NCI-H1436 (cell line): Measurements from ENCODE around the gene OSBPL8.
A peak's percentile ranks its signal among the peaks of the same experiment; 100 is the strongest.

Experiments used
- DNase-seq: peaks from one replicate; lab custom pipeline; 2025; lab: John Stamatoyannopoulos, UW

The OSBPL8 gene, protein sequence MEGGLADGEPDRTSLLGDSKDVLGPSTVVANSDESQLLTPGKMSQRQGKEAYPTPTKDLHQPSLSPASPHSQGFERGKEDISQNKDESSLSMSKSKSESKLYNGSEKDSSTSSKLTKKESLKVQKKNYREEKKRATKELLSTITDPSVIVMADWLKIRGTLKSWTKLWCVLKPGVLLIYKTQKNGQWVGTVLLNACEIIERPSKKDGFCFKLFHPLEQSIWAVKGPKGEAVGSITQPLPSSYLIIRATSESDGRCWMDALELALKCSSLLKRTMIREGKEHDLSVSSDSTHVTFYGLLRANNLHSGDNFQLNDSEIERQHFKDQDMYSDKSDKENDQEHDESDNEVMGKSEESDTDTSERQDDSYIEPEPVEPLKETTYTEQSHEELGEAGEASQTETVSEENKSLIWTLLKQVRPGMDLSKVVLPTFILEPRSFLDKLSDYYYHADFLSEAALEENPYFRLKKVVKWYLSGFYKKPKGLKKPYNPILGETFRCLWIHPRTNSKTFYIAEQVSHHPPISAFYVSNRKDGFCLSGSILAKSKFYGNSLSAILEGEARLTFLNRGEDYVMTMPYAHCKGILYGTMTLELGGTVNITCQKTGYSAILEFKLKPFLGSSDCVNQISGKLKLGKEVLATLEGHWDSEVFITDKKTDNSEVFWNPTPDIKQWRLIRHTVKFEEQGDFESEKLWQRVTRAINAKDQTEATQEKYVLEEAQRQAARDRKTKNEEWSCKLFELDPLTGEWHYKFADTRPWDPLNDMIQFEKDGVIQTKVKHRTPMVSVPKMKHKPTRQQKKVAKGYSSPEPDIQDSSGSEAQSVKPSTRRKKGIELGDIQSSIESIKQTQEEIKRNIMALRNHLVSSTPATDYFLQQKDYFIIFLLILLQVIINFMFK

DNA sequence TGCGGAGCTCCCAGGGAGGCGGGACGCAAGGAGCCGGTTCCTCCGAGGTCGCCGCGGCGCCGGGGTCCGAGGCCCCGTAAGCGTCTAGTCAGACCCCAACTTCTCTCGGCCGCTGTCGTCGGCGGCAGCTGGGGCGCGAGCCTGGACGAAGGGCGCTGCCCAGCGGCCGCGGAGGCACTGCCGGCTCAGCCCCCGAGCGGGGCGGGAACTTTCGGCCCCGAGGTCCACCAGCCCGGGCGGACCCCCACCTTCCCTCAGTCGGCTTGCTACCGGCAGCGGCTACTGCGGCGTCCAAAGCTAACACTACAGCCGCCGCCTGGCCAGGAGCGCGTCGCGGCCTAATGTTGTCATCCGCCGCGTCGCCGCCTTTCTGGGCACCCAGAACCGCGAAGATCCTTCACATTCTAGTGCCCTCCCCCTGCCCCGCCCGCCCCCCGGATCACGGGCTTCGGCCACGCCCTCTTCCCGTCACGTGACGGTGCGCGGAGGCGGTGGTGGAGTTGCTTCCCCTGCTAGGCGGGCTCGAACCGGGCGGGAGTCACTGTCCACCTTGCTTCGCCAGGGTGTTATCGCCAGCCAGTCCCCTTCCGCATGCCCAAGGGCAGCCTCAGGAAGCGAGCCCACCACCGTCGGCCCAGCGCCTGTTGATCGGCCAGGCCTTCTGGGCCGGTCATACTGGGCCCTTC lies at the start of gene OSBPL8:
Gene OSBPL8, minus strand, starts transcription at position 372 of the 686 bp plus-strand sequence. CDS start 72,220 bp downstream, outside the sequence.
- DNase-seq: peak; percentile 86

DNA sequence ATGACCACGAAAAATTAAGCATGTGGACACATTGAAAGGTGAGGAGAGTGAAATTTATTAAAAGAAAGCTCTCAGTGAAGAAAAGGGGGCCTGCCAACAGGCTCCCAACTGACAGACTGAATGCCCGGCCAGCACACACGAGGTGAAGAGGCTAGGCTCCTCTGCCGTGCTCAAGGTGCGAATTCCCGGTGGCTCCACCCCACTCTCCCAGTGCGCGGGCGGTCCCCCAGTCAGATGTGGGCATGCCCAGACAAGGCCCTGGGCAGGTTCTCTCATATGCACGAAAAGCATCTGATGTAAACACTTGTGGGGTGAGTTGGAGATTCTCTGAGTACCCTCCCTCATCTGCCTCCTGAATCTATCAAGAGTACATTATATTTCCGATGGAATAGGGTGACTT lies 48.5 kb upstream of the OSBPL8 start:
- no peak for DNase-seq

DNA sequence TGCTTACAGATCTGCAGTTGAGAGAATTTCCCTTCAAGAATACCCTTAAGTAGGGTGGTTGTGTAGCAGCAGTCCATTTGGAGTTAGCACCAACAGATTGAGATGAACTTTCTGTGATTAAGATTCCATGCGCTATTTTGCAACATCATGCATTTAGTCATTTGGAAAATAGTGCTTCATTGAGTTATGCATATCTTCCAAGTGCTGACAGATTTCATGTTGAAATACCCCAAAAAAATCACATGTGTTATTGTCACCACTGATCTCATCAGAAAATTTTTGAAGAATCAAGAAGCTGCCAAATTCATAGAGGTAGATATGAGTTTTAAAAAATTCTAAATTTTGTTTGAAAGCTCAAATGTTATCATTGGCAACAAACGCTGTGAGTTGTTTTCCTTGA lies 35.5 kb upstream of the OSBPL8 start:
- no peak for DNase-seq

DNA sequence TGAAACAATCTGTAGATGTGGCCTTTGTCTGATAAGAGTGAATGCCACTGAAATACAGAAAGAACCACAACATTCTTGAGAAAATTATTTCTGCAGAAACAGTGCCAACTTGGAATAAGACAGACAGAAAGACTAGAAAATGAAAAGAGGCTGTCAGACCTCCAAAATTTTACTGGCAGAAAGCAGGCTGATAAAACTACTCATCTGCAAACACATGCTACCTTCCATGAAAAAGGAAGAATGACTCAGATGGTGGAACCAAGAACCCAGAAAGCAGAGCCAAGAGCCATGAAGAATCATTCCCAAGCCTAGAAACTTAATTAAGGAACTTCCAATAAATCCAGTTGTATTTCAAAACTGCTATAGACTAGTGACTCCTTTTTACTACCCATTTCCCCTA lies 31.9 kb upstream of the OSBPL8 start:
- no peak for DNase-seq

DNA sequence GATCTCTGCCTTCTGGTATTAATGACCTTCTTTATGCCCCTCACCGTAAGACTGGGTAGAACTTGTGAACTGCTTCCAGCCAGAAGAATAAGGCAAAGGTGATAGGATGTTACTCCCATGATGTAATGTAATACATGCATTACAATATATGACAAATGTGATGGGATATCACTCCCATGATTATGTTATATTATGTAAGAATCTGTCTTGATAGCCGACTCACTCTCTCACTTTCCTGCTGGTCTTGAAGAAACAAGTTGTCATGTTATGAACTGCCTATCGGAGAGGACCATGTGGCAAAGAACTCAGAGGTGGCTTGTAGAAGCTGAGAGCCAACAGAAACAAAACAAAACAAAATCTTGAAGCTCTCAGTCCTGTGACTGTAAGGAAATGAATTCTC lies 30.6 kb upstream of the OSBPL8 start:
- no peak for DNase-seq

DNA sequence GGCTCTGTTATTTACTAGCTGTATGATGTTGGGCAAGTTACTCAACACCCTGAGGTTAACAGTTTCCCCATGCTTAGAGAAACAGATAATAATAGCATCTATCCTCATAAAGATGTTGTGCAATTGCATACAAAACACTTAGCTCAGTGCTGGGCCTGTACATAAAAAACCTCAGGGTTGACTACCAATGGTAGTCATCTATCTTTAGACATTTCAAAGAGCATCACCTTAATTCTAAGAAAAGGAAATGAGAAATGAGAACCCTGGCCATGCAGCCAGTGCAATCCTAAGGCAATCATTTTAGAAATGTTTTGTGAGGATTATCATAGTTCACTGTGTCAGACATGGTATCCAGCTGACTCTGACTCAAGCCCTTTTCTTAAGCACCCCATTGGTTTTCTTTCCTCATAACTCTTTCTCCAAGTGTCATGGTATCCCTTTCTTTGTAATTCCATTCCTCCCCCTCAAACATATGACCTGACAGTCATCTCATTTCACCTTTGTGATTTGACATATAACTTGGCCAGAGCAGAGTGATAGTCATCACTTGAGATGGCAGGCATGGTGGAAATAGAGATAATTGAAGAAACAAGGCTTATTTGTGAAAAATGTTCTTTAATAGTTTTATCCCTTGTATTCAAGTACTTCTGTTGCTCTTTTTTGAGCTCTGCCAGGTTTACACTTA lies 29.5 kb upstream of the OSBPL8 start:
- no peak for DNase-seq

DNA sequence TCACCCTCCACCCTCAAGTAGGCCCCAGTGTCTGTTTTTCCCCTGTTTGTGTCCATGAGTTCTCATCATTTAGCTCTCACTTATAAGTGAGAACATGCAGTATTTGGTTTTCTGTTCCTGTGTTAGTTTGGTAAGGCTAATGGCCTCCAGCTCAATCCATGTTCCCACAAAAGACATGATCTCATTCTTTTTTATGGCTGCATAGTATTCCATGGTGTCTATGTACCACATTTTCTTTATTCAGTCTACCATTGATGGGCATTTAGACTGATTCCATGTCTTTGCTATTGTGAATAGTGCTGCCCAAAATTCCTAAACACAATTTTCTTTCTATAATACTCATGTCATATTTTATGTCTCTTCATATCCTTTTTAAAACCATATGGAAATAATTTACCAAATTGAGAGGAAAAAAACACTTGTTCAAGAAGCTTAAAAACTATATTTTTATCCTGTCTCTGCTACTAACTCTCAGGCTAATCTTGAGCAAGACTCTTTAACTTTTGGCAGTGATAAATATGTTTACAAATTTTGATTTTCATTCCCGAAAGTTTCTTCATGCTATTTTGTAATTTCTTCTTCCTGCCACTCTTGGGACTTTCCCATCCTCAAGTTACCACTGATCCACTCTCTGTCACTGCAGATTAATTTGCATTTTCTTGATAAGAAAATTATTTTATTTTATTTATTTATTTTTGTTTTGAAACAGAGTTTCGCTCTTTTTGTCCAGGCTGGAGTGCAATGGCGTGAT lies 28.0 kb upstream of the OSBPL8 start:
- no peak for DNase-seq

DNA sequence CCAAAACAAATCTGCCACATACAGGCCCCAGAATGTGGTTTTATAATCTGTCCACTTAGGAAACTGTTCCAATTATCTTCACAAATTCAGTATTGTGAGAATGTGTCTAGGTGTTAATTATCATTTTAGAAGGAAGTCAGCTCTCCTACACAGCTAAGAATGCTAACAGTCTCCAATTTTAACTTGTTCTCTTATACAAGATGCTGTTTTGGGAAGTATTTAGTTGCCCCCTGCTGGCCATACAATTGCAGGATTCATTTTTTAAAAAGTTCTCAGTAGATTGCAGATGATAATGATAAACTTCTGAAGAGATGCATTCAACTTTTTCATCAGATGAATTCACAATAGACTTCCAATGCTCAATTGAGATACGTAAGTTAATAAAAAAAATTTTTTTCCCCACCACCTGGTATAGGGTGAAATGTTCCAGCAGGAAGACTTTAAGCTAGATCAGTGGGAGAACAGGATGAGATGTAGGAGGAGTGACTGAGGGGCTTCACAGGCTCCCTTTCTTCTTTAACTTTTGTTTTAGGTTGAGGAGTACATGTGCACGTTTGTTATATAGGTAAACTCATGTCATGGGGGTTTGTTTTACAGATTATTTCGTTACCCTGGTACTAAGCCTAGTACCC lies 27.3 kb upstream of the OSBPL8 start:
- peak; percentile 2 for DNase-seq

DNA sequence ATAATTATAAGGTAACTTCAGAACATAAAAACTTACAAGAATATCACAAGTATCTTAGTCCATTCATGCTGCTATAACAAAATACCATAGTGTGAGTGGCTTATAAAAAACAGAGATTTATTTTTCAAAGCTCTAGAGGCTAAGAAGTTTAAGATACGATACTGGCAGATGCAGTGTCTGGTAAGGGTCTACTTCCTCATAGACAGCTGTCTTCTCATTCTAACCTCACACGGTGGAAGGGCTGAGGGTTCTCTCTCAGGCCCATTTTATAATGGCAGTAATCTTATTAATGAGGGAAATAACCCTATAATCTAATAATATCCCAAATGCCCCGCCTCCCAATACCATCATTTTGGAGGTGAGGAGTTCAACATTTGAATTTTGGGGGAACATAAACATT lies 23.7 kb upstream of the OSBPL8 start:
- DNase-seq: no peak

DNA sequence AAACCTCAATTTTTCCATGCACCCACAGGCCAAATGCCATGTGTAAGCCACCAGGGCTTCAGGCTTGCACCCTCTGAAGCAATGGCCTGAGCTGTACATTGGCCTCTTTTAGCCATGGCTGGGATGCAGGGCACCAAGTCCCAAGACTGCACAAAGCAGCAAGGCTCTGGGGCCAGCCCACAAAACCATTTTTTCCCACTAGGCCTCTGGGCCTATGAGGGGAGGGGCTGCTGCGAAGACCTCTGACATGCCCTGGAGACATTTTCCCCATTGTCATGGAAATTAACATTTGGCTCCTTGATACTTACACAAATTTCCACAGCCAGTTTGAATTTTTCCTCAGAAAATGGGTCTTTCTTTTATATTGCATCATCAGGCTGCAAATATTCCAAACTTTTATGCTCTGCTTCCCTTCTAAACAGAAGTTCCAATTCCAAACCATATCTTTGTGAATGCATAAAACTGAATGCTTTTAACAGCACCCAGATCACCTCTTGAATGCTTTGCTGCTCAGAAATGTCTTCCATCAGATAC lies 14.3 kb upstream of the OSBPL8 start:
- no peak for DNase-seq

DNA sequence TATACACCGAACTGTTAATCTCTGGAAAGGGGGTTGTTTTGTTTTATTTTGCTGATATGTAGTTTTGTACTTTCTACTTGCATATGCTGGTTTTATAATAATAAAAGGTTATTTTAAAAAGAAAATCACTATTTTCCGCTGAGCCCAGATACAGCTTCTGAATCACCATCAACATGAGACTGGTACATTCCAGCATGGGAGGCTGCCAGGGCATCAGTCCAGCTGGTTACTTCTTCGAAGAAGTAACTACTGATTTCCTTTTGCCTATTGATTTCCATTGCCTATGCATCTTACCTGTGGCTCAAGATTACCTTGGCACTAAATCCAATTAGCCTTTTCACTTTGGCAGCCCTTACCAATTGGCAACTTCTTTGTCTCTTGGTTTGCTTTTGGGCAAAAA lies 11.7 kb upstream of the OSBPL8 start:
- DNase-seq: no peak

DNA sequence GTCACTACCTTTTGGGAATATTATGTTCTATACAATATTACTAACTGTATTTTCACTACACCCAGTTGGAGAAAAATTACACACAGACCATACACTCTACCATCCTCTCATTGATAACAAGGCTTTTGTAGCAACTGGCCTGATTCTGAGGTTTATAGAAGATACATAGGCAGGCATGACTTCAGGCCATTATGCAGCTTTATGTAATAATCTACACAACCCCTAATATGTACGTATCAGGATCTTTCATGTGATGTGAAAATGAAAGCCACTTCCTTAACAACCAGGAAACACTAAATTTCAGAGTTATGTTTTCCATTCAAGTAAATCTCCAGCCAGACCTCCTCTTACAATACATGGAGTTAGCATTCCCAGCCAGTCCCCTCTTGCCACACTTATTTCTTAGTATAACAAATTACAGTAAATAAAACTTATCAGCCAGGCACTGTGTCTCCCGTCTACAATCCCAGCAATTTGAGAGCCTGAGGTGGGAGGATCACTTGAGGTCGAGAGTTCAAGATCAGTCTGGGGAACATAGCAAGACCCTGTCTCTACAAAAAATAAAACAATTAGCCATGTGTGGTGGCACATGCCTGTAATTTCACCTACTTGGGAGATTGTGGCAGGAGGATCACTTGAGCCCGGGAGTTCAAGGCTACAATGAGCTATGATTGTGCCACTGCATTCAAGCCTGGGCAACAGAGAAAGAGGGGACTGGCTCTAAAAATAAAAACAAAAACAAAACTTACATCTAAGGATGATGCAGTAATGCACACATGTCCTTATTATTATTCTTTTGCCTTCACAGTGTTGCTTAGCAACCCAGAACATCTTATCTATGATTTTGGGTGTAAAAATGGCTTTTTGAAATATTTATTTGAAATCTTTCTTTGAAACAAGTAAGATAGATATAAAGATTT lies 10.4 kb upstream of the OSBPL8 start:
- no peak for DNase-seq

DNA sequence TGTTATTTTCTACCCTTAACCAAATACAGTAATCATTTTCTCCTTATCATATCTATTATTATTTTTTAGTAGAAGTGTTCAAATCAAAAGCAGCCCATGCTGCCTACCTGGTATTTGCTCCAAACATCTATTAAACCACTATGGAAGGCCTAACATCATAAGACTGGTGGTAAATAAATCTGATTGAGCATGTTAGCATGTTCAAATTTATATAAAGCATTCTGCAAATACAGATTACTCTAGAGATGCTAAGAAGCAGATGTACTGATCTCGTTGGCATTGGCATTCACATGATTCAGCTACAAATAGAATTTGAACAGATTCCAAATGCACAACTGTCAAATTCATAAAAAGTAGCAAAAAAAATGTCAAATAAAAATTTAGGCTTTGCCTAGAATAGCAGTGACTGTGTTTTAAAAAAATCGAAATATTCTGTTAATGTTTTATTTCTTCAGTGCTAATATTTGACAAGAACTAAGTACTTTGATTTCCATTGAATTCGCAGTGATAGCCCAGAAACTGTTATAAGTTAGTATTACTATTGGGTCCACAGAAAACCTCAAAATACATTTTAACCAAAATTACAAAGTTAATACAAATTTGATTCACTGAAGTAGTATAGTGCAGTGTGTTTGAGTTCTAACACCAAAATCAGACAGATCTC lies 9.4 kb upstream of the OSBPL8 start:
- DNase-seq: no peak

DNA sequence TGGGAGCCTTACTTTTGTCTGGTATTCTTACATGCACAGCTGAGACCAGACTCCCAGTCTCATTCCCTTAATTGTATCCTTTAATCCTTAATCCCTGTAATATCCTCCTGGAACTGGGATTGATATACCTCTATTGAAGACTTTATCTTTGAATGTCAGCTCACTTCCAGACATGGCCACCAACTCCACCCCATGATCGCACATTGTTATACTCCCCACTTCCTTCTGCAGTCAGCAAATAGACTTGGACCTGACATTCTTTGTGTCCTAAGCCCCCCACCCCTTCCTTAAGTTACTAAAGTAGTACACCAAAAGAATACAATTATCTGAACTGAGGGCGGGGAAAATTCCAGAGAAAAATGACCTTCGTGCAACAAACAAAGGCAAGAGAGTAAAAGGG lies 8.6 kb upstream of the OSBPL8 start:
- DNase-seq: no peak

DNA sequence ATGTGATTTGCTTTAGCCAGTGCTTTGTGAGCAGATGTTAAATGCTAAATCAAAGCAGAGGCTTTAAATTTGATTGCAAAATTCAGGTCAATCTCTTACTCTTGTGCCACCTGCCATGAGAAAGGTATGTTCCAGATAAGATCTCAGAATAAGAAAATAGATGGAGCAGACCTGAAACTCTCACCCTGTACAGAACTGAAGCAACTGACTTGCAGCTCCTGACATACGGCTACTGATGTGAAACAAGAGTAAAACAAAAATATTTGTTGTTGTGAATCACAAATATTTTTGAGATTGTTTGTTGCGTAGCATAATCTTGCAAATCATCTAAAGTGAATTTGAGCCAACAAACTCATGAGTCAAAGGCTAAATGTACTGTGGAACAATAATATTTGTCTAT lies 3.5 kb upstream of the OSBPL8 start:
- no peak for DNase-seq

DNA sequence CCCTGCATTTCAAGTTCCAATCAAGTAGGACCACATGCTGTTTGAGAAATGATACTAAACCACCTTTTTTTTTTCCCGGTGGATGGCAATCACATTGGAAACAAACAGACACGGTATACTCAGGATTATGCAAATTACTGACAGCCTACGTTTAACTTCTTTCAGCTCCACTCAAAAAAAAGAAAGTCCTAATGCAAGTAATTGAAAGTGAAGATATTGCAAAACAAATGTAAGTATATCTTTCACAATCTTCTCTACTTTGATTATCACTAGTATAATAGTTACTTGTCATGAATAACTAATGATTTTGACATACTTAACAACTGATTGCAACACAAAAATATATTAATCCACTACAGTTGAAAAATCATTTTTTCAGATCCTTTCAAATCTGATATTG lies 2.6 kb upstream of the OSBPL8 start:
- no peak for DNase-seq

DNA sequence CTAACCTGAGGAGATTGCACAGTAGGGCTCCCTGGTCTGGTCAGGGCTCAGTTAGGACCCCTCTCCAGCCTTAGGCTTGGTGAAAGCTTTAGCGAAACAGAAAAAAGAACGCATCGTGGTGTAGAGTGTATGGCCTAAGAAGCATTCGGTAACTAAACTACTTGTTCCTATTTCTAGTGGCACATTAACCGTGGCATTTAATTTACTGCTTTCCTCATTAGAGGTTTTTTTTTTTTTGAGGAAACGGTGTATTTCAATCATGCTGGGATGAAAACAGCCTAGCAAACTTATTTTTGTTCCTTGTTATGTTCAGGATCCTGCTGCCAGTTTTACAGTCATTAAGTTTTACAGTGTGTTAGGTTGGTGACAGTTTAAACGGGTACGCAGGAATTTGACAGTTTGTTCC lies 518 bp upstream of the OSBPL8 start:
- no peak for DNase-seq

DNA sequence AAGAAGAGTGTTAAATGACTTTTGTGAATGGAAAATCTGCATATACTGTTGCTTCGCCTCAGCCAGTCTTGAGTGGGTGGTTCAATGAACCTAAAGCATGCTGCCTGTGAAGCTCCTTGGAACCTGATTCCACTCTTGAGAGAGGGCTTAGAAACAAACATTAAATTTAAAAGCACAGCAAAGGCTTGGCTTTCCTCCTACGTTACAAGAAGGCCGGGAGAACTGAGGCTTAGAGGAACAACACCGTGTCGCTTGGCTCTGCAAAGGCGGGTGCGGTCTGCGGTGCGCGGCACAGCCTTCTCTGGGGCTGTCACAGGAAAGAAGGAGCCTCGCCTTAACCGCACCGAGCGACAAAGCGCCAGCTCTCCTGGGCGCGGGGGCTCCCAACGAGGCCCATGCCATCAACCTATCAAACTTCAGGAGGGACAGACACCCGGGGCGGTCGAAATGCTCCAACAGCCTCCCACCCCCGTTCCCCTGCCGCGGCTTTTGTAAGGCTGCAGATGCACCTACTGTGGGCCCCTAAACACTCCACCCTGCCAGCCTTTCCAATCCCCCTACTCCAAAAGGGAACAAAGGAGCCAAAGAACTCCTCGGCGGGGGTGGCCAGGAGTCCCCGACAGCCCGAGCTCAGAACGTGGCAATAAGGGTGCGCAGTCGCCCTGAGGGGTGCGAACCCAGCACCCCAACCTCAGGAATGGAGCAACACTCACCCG lies 729 bp downstream of the OSBPL8 start:
- peak; percentile 25 for DNase-seq
